Muscle layer of duodenum (tissue), 2 donors: ENCODE data around the gene RNPEP.

ENCODE experiments used
- H3K27ac ChIP-seq: one replicate; pipeline ENCODE4 v1.7.0; 2013; ENCODE audit warnings: mild to moderate bottlenecking, low read length
- H3K27me3 ChIP-seq: one replicate; pipeline ENCODE4 v1.7.0; 2013; ENCODE audit warnings: low read depth, mild to moderate bottlenecking, control low read depth, low read length
- H3K36me3 ChIP-seq, 2 donors: one replicate each; pipeline ENCODE4 v1.7.0; 2013; ENCODE audit warnings: low read length in 2 of 2, control low read depth in 1 of 2, mild to moderate bottlenecking in 1 of 2; ENCODE audit not compliant: insufficient read depth in 2 of 2, control insufficient read depth in 1 of 2
- H3K4me1 ChIP-seq, 2 donors: one replicate each; pipeline ENCODE4 v1.7.0; 2013; ENCODE audit warnings: low read length in 2 of 2, mild to moderate bottlenecking in 2 of 2, control low read depth in 1 of 2, moderate library complexity in 1 of 2; ENCODE audit not compliant: insufficient read depth in 2 of 2, control insufficient read depth in 1 of 2
- H3K4me3 ChIP-seq, 2 donors: one replicate each; pipeline ENCODE4 v1.7.0; 2013; ENCODE audit warnings: low read length in 2 of 2, low read depth in 1 of 2, mild to moderate bottlenecking in 1 of 2
- H3K9me3 ChIP-seq, 2 donors: one replicate each; pipeline ENCODE4 v1.7.0; 2013; ENCODE audit warnings: low read length in 2 of 2, control low read depth in 1 of 2, mild to moderate bottlenecking in 1 of 2; ENCODE audit not compliant: control insufficient read depth in 1 of 2
- donor health status: healthy.

The RNPEP gene

DNA sequence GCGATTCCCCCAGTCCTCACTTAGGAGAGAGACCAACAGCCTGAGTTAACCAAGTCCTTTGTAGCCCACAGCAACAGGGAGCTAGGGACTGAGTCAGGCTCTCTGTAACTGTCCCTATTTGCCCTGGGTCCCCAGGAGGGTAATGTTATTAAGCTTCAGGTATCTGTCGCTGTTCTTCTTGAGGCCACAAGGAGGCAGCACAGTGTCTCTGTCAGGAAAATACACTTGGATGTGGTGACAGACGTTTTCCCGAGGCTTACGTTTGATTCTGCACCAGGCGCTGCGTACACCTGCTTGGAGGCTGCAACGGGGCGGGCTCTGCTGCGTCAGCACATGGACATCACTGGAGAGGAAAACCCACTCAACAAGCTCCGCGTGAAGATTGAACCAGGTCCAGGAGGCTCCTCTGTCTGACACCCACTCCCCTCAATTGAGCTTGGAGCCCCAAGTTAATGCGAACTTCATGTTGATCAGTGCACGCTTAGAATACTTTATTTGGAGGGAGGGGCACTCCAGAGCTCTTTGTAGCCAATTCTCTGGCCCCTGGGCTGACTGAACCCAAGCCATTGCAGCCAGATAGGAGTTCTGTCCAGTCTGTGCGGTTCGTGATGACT, 17.3 kb downstream of the RNPEP start:
- Histone ChIP-seq H3K9me3 (no peaks in the 10 kb centered on the region), H3K4me3 (no peak overlapping the region), H3K4me1 (no peaks in the 10 kb centered on the region), H3K27ac (no peak overlapping the region), H3K27me3 (no peaks in the 10 kb centered on the region), H3K36me3 (peaks cover 60 to 81% of the 10 kb centered on the region in 2 donors)

DNA sequence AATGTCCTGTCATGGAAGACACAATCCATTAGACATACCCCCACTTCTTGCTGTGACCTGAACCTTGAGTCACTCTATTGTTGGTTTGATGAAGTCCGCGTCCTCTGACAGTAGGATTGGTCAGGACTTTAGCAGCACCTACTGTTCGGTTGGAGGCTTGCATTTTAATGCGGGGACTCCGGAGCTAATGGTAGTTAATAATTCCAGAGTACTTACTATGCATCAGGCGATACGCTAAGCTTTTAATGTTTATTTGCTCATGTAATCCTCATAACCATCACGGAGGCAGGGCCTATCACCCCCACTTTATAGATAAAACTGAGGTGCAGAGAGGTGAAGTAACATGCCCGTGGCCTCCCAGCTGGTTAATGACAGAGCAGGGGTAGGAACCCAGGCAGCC, 20.1 kb downstream of the RNPEP start:
- H3K36me3 ChIP-seq: peaks cover 59 to 77% of the 10 kb centered on the region in 2 donors
- no peaks in the 10 kb centered on the region for H3K4me1 ChIP-seq
- no peak overlapping the region for H3K27ac ChIP-seq
- H3K27me3 ChIP-seq: no peaks in the 10 kb centered on the region
- H3K4me3 ChIP-seq: no peak overlapping the region
- no peaks in the 10 kb centered on the region for H3K9me3 ChIP-seq

DNA sequence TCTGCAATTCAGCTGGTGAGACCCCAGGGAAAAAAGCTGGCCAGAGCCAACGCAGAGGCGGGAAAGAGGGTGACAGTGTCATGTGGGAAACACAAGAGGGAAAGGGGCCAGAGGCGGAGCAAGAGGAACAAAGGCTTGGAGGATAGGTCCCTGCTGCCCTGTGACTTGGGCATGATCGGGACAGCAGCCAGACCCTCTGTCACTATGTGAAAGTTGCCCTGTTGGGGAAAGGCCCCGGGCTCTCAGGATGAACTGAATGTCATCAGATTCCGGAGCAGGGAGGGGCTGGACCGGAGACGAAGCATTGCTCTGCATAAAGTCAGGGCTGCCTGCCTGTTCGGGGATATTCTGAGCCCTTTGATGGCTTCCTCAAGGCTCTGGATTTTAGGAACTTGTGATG, 22.3 kb downstream of the RNPEP start:
- peaks cover 58 to 75% of the 10 kb centered on the region in 2 donors for H3K36me3 ChIP-seq

DNA sequence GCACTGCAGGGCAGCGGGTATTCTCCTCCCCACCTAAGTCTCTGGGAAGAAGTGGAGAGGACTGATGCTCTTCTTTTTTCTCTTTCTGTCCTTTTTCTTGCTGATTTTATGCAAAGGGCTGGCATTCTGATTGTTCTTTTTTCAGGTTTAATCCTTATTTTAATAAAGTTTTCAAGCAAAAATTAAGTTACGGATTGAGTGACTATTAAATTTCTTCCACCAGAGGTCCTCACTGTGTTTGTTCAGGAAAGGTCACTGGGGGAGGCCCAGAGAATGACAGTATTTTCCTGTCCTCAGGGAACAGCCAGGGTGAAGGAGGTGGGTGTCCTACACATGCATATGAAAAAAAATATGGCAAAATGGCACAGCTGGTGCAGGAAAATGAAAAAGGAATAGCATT, 23.5 kb downstream of the RNPEP start:
- Histone ChIP-seq H3K27me3 (no peaks in the 10 kb centered on the region), H3K27ac (no peak overlapping the region), H3K4me1 (no peaks in the 10 kb centered on the region), H3K9me3 (no peaks in the 10 kb centered on the region), H3K36me3 (peaks cover 46 to 63% of the 10 kb centered on the region in 2 donors), H3K4me3 (no peak overlapping the region)

More for the DNA sequence above, 22.3 kb downstream of the RNPEP start:
- no peak overlapping the region for H3K4me3 ChIP-seq
- H3K4me1 ChIP-seq: no peaks in the 10 kb centered on the region
- H3K27me3 ChIP-seq: no peaks in the 10 kb centered on the region
- no peaks in the 10 kb centered on the region for H3K9me3 ChIP-seq
- H3K27ac ChIP-seq: no peak overlapping the region

DNA sequence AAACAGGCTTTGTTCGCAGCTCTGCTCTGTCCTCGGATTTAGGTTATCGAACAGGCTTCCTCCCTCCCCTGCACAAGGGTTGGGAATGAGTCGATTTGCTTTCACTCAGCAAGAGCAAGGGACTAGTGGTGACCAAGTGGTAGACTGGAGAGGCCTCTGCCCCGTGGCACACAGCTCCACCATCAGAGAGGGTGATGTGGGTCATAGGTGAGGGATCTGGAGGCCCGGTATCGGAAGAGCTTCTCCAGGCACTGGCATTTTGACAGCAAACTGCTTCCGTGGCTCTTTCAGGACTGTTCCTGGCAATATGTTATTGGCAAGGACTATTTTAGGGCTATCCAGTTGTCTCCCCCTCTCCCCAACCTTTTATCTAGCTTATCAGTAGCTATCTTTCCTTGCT, 24.9 kb downstream of the RNPEP start:
- Histone ChIP-seq H3K4me3 (peak overlapping the region in 1 of 2 donors; percentile 12), H3K27ac (peak overlapping the region; percentile 36), H3K9me3 (no peaks in the 10 kb centered on the region), H3K27me3 (no peaks in the 10 kb centered on the region), H3K4me1 (no peaks in the 10 kb centered on the region), H3K36me3 (peaks cover 38 to 53% of the 10 kb centered on the region in 2 donors)

DNA sequence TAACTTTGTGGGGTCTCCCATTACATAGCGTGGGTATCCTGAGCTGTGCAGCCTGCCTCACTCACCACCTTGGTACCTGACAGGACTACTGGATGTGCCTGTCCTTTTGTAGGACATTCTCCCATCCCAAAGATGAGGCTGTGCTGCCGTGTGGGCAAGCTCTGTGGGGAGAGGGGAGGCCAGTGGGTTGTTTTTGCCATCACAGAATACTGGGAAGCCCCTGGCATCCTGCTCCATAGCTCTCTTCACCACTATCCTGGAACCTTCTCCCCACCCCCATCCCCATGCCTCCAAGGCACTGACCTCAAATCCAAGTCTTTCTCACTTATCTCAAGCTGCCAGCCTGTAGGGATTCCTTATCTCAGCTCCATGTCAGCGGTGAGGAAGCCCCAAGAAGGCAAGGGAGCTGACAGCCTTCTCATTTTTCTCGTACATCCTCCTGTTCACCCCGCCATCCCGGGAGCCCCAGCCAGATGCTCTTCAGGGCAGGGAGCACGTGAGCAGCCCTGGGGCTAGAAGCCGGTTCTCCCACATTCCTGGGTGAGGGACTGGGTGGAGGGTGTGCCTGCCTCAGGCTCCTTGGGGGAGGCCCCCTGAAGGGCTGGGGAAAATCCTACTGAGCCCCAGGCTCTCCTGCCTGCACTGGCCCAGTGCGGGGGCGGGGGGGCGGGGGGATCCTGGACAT, 25.5 kb downstream of the RNPEP start:
- H3K27ac ChIP-seq: peak overlapping the region; percentile 36

DNA sequence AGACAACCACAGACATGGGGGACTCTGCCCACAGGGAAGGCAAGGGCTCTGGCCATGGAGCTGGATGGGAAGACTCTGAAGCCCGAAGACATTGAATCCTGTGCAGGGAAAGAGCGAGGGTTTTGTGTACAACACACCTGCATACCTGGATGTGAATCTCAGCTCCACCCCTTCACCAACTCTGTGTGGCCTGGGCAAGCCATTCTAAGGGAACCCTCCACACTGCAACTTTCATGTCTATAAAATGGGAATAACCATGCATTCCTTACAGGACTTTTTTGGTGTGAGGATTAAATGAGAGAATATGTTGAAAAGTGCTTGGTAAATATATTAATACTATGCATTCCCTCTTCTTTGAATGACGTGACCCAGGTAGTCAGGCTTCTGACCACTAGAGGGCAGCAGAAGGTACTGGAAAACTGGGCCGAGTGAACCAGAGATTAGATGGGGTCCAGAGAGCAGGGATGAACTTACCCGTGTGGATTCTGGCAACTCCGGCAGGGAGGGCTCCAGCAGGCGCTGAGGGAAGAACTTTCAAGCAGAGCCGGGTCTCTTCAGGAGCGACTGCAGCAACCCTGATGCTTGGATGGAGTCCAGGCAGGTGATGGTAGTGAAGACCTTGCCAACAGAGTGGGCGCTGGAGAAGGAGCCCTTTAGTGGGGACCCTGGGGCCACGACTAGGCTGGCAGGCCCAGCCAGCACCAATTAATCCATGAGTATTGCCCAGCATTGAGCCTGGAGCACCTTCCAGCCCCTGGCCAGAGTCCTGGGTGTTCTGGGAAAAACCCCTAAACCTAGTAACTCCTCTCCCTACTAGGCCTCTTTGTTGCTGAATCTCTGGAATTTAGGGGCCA, 27.1 kb downstream of the RNPEP start:
- Histone ChIP-seq H3K9me3 (no peaks in the 10 kb centered on the region), H3K36me3 (peaks cover 25 to 30% of the 10 kb centered on the region in 2 donors), H3K27ac (peak overlapping the region; percentile 90), H3K4me1 (no peaks in the 10 kb centered on the region), H3K27me3 (no peaks in the 10 kb centered on the region), H3K4me3 (no peak overlapping the region)

More for the DNA sequence above, 25.5 kb downstream of the RNPEP start:
- Histone ChIP-seq H3K9me3 (no peaks in the 10 kb centered on the region), H3K36me3 (peaks cover 32 to 46% of the 10 kb centered on the region in 2 donors), H3K4me3 (peak overlapping the region in 1 of 2 donors; percentile 12), H3K4me1 (no peaks in the 10 kb centered on the region), H3K27me3 (no peaks in the 10 kb centered on the region)

DNA sequence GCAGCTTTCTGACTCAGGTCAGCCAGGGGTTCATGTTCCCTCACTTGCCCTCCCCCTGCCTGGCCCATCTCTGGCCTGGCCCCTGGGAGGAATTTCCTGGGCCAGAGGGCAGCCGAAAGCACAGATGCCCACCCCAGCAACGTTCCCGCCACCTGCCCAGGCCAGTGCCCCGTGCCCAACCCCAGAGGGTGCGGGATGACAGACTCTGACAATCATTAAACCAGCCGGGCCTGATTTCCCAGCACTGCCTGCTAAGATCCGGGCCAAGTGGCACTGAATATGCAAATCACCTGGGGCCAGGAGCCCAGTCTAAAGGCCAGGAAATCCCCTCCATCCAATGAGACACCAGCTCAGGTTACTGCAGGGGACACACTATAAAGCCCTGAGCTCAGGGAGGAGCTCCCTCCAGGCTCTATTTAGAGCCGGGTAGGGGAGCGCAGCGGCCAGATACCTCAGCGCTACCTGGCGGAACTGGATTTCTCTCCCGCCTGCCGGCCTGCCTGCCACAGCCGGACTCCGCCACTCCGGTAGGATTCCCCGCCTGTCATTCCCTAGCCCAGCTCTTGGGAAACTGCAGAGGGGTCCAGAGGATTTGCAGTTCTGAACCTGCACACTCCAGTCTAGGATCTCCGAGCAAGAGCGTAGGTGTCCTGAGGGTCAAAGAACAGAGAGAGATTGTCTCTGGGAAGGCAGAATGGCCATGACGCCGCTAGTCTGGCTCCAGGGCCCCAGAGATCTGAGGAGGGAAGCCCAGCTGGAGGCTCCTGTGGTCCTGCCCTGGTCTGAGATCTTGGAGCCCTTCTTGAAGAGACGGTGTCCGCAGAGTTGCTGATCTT, 27.9 kb downstream of the RNPEP start, which contains the start of gene ELF3:
TSS of gene ELF3 (plus strand) at position 408 of the 836 bp plus-strand sequence. CDS start 550 bp downstream, outside the sequence.
- H3K9me3 ChIP-seq: no peaks in the 10 kb centered on the region
- H3K4me3 ChIP-seq: peak within 1 kb of the TSS in 1 of 2 donors; percentile 72
- H3K36me3 ChIP-seq: peaks cover 19 to 22% of the 10 kb centered on the region in 2 donors
- H3K27ac ChIP-seq: peak within 1 kb of the TSS; percentile 97
- no peaks in the 10 kb centered on the region for H3K27me3 ChIP-seq
- no peaks in the 10 kb centered on the region for H3K4me1 ChIP-seq

DNA sequence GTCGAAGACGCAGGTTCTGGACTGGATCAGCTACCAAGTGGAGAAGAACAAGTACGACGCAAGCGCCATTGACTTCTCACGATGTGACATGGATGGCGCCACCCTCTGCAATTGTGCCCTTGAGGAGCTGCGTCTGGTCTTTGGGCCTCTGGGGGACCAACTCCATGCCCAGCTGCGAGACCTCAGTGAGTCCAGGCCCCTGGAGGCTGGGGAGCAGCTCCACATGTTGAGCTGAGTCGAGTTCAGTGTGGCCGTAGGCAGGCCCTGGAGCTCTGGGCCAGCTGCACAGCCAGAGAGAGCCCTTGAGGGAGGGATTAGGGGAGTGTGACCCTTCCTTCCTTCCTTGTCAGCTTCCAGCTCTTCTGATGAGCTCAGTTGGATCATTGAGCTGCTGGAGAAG, 29.5 kb downstream of the RNPEP start:
- Histone ChIP-seq H3K9me3 (no peaks in the 10 kb centered on the region), H3K36me3 (peaks cover 11 to 19% of the 10 kb centered on the region in 2 donors), H3K4me3 (peak overlapping the region in 1 of 2 donors; percentile 72), H3K4me1 (no peaks in the 10 kb centered on the region), H3K27me3 (no peaks in the 10 kb centered on the region), H3K27ac (peak overlapping the region; percentile 97)

DNA sequence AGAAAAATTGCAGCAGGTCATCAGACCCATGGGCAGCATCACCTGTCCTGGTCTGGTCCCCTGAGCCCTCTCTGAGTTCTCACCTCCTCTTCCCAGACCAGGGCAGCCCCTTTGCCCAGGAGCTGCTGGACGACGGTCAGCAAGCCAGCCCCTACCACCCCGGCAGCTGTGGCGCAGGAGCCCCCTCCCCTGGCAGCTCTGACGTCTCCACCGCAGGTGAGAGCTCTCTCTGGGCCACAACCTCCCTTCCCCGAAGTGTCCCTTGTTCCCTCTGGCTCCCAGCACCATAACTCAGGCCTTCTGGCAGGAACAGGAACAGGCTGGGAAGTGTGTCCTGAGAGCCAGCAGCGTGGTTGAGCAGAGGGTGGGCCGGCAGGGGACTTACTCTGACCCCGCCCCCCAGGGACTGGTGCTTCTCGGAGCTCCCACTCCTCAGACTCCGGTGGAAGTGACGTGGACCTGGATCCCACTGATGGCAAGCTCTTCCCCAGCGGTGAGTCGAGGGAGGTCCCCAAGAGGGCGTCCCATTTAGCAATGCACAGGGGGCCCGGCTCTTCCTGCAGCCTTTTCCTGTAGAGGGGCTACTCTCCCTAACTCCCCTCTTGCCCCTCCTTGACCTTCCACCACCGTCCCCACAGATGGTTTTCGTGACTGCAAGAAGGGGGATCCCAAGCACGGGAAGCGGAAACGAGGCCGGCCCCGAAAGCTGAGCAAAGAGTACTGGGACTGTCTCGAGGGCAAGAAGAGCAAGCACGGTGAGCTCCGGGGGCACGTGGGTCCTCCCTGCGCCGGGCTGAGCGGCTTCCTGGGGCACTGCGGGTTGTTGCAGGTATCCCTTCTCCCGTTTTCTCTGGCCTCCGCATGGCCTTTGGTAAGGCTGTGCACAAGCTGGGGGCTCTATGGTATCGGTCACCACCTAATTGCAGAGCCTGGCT, 30.4 kb downstream of the RNPEP start:
- no peaks in the 10 kb centered on the region for H3K9me3 ChIP-seq
- peak overlapping the region in 1 of 2 donors; percentile 72 for H3K4me3 ChIP-seq
- peaks cover 3 to 16% of the 10 kb centered on the region in 2 donors for H3K36me3 ChIP-seq
- H3K4me1 ChIP-seq: no peaks in the 10 kb centered on the region
- peak overlapping the region; percentile 97 for H3K27ac ChIP-seq
- H3K27me3 ChIP-seq: no peaks in the 10 kb centered on the region
